Panc1 (cell line): Measurements from ENCODE around the gene SIRT1.

ENCODE experiments used
- CTCF ChIP-seq: fragments of 450-650 bp; IDR thresholded peaks from 2 replicates; pipeline ENCODE4 v1.5.1; 2017; ENCODE audit warnings: mild to moderate bottlenecking
- POLR2AphosphoS5 ChIP-seq: IDR thresholded peaks from 2 replicates; pipeline ENCODE4 v1.6.1; 2012; ENCODE audit warnings: mild to moderate bottlenecking, low read depth, low read length, moderate library complexity
- REST ChIP-seq, 2 experiments: IDR thresholded peaks; 2 replicates each; pipeline ENCODE4 v1.6.1; 2011 to 2012; ENCODE audit warnings: low read depth in 2 of 2, control low read depth in 1 of 2, low read length in 1 of 2, mild to moderate bottlenecking in 1 of 2, moderate library complexity in 1 of 2; ENCODE audit not compliant: insufficient read depth in 1 of 2
- SIN3A ChIP-seq: IDR thresholded peaks from 2 replicates; pipeline ENCODE4 v1.6.1; 2012; ENCODE audit warnings: low read depth, mild to moderate bottlenecking, low read length, moderate library complexity, borderline replicate concordance; ENCODE audit not compliant: insufficient read depth
- TCF7L2 ChIP-seq: IDR thresholded peaks from 2 replicates; pipeline ENCODE4 v1.6.1; 2011; ENCODE audit warnings: mild to moderate bottlenecking, low read depth, low read length, inconsistent platforms

GRCh38 chr10:67917169-67917568 is 32.7 kb downstream of the SIRT1 start:
- TF ChIP-seq CTCF (no peak), SIN3A (no peak), TCF7L2 (no peak), POLR2AphosphoS5 (no peak), REST (IDR thresholded peaks at IDR 0.05; ENCODE audit: insufficient read depth in 1 of 2, low read depth in 2 of 2, low read length in 1 of 2) (no peak)
